ENCODE results near the gene BPGM.

Gene BPGM

DNA sequence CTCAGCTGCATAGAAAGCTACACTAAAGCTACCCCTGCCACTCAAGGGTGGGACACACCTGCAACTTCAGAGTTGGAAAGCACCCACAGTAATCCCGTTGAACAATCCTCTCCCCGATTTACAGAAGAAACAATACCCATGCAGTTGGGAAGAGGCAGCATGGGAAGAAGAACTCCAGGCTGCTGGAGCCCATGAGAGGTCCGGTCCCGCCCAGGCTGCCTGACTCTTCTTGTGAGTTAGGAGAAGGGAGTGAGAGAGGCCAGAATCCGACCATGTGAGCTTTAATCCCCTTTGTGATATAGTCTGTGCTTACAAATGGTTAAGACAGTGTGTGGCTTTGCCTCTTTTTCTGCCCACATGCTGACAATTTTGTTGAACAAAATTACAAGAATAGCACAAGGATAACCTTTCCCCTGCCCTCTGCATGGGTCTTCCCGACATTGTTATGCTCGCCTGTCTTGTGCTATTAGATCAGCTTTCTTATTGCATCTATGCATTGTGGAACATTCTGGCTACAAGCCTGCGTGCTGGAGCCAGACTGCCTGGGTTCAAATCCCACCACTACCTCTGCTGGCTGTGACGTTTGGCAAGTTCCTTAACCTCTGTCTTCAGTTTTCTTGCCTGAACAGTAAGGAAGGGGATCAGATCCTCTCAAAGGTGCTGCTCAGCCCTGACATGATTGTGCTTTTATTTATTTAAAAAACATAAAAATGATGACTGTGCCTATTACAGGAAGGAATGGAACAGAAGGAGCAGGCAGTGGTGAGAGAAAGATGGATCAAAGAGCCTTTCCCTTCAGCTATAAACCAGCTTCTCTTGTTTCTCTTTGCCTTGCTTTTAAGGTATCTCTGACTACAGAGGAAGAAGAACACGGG lies 56.0 kb downstream of the BPGM start:
- Histone ChIP-seq H3K36me3 (no peaks in the 10 kb centered on the region), H3K4me3 (ENCODE audit: low read depth, low read length) (no peak overlapping the region), H3K27me3 (peaks cover 12% of the 10 kb centered on the region), H3K9me3 (no peaks in the 10 kb centered on the region), H3K4me1 (no peaks in the 10 kb centered on the region)
- DNase-seq, result no peak
- TF ChIP-seq, protein P1, sequence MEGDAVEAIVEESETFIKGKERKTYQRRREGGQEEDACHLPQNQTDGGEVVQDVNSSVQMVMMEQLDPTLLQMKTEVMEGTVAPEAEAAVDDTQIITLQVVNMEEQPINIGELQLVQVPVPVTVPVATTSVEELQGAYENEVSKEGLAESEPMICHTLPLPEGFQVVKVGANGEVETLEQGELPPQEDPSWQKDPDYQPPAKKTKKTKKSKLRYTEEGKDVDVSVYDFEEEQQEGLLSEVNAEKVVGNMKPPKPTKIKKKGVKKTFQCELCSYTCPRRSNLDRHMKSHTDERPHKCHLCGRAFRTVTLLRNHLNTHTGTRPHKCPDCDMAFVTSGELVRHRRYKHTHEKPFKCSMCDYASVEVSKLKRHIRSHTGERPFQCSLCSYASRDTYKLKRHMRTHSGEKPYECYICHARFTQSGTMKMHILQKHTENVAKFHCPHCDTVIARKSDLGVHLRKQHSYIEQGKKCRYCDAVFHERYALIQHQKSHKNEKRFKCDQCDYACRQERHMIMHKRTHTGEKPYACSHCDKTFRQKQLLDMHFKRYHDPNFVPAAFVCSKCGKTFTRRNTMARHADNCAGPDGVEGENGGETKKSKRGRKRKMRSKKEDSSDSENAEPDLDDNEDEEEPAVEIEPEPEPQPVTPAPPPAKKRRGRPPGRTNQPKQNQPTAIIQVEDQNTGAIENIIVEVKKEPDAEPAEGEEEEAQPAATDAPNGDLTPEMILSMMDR (IDR thresholded peaks at IDR 0.05; ENCODE audit: low read depth, low read length), result no peak

DNA sequence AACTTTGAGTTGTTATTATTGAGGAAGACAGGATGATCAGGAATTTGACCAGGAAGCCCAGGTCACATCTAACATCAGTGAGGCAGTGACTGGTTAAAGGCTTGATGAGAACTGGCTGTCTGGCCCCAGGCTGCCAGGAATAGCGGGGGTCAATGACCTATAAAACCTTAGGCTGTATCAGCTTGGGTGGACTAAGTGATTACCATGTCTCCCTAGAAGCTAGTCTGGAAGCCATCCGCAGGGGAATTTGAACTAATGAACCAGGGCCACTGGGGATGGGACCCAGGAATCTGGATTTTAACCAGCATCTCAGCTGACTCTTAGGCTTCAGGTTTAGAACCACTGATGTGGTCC lies 56.6 kb downstream of the BPGM start:
- Histone ChIP-seq H3K4me1 (no peaks in the 10 kb centered on the region), H3K36me3 (no peaks in the 10 kb centered on the region), H3K4me3 (ENCODE audit: low read depth, low read length) (no peak overlapping the region), H3K27me3 (peaks cover 12% of the 10 kb centered on the region), H3K9me3 (no peaks in the 10 kb centered on the region)
- no peak for DNase-seq
- TF ChIP-seq, protein P1 (IDR thresholded peaks at IDR 0.05; ENCODE audit: low read depth, low read length), result no peak

DNA sequence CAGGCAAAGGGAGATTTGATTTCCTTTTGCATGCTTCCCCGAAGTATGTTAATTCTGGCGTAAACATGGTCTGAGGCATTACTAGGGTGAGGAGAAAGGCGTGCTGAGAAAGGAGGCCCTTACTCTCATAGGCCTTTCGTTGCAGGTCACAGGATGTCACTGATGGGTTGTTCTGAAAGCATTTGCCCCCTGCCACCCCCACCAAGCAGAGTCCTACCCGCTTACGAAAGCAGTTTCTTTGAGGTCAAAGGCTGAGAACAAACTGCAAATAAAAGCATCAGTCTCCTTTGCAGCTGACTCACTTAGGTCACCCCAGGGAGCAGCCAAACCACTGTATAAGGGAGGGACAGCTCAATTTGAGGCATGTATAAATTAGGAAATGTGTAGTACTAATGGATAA lies 57.1 kb downstream of the BPGM start:
- DNase-seq, result no peak
- TF ChIP-seq, protein P1 (IDR thresholded peaks at IDR 0.05; ENCODE audit: low read depth, low read length), result no peak
- H3K36me3 ChIP-seq, result no peaks in the 10 kb centered on the region
- H3K9me3 ChIP-seq, result no peaks in the 10 kb centered on the region
- H3K4me3 ChIP-seq (ENCODE audit: low read depth, low read length), result no peak overlapping the region
- no peaks in the 10 kb centered on the region for H3K4me1 ChIP-seq
- peaks cover 12% of the 10 kb centered on the region for H3K27me3 ChIP-seq

DNA sequence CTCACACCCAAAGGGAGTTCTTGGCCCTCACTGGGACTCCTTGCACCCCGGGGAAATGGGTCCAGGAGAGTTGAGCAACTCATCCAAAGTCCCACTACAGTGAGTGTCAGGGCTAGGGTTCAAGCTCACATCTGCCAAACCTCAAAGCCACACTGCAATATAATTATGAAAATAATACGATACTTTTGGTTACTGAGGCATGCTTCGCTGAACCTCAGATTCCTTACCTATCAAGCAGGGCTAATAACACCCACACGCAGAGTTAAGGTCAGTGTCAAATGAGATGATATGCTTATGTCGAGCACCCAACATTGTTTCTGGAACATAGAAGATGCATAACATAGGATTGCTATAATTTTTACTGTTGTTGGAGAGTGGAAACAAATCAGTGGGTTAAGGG lies 58.2 kb downstream of the BPGM start:
- no peak for DNase-seq
- no peaks in the 10 kb centered on the region for H3K36me3 ChIP-seq
- no peaks in the 10 kb centered on the region for H3K9me3 ChIP-seq
- H3K4me3 ChIP-seq (ENCODE audit: low read depth, low read length), result no peak overlapping the region
- no peaks in the 10 kb centered on the region for H3K4me1 ChIP-seq
- TF ChIP-seq, protein P1 (IDR thresholded peaks at IDR 0.05; ENCODE audit: low read depth, low read length), result no peak
- peaks cover 12% of the 10 kb centered on the region for H3K27me3 ChIP-seq

DNA sequence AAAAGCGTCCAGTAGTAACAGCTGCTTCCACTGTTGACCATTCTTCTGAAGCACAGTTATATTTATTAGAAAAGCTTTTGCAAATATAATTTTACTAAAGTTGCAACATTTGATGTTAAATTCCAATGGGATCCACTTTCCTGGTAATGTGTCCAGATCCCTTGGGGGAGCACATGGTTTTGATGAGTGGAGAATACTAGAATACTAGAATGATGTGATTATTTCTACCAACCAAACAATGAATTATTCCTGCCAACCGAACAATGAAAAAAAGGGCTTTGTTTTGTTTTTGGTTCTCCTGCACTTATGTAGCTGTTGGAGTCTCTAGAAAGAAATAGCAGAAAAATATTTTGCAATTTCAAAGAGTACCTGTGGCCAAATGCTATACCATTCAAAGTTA lies 59.1 kb downstream of the BPGM start:
- no peak overlapping the region for H3K4me3 ChIP-seq (ENCODE audit: low read depth, low read length)
- H3K9me3 ChIP-seq, result no peaks in the 10 kb centered on the region
- no peaks in the 10 kb centered on the region for H3K4me1 ChIP-seq
- TF ChIP-seq, protein P1 (IDR thresholded peaks at IDR 0.05; ENCODE audit: low read depth, low read length), result no peak
- no peak for DNase-seq
- peaks cover 12% of the 10 kb centered on the region for H3K27me3 ChIP-seq
- no peaks in the 10 kb centered on the region for H3K36me3 ChIP-seq

DNA sequence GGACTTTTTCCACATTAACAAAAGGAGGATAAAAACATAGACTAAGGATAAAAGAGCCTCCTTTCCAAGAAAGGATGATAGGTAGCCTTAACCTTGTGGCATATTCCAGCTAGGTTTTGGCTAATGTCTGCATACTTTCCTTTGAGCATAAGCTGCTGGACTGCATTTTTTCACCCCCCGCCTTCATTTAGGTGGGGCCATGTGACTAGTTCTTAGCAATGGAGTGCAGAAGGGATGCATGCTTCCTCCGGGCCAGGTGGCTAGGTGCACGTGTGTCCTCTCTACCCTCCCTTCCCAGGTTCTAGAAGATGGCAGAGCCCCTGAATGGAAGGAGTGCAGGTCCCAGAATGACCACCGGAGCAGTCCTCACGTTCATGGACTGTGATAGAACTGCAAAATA lies 59.8 kb downstream of the BPGM start:
- Histone ChIP-seq H3K9me3 (no peaks in the 10 kb centered on the region), H3K4me1 (no peaks in the 10 kb centered on the region), H3K4me3 (ENCODE audit: low read depth, low read length) (no peak overlapping the region), H3K36me3 (no peaks in the 10 kb centered on the region), H3K27me3 (peaks cover 12% of the 10 kb centered on the region)
- no peak for DNase-seq
- TF ChIP-seq, protein P1 (IDR thresholded peaks at IDR 0.05; ENCODE audit: low read depth, low read length), result no peak

Measured in BE2C (cell line).